ENCODE results near the gene CTSK.
"Not testable (repeated sequence)": the region's sequence is repeated elsewhere in the genome, so short reads cannot be mapped to it uniquely, and the experiment has no call there.

The CTSK gene

DNA sequence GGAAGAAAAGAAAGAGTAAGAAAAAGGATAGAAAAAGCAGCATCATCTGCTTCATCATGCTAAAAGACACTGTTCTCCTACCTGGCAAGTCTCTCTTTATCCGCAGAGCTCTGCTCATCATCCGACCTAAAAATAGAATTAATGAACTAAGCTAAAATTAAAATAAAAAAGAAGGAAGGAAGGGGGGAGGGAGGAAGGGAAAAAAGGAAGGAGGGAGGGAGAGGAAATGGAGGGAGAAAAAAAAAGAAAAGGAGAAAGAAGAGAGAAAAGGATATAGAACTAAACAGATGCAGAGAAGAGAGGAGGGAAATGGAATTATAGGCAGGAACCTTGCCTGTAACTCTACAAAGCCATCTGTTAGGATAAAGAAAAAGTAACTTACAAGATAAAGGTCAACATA lies 34.3 kb upstream of the CTSK start:
- H3K9me3 ChIP-seq (ENCODE audit: severe bottlenecking): no peaks in the 10 kb centered on the region

DNA sequence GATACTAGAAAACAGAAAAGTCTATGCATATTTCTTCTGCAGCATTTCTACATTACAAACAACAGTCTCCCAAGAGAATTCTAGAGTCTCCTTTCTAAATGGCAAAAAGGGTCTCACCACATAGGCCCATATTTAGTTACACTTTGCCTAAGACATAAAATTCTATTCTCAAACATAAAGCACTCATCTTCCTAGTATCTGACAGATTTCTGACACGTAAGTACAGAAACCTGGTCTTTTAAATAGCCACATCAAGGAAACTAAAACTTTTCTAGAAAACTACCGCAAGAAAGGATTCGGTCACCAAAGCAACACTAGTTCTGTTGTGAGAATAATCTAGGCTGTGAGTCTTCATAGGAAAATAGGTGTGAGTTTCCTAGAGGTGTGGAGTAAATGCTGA lies 33.6 kb upstream of the CTSK start:
- TF ChIP-seq, protein P1, sequence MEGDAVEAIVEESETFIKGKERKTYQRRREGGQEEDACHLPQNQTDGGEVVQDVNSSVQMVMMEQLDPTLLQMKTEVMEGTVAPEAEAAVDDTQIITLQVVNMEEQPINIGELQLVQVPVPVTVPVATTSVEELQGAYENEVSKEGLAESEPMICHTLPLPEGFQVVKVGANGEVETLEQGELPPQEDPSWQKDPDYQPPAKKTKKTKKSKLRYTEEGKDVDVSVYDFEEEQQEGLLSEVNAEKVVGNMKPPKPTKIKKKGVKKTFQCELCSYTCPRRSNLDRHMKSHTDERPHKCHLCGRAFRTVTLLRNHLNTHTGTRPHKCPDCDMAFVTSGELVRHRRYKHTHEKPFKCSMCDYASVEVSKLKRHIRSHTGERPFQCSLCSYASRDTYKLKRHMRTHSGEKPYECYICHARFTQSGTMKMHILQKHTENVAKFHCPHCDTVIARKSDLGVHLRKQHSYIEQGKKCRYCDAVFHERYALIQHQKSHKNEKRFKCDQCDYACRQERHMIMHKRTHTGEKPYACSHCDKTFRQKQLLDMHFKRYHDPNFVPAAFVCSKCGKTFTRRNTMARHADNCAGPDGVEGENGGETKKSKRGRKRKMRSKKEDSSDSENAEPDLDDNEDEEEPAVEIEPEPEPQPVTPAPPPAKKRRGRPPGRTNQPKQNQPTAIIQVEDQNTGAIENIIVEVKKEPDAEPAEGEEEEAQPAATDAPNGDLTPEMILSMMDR (IDR thresholded peaks at IDR 0.05; ENCODE audit: poor library complexity, severe bottlenecking): no peak
- ATAC-seq (ENCODE audit: low read depth) (no peak), DNase-seq (ENCODE audit: low spot score) (no peak)
- H3K9me3 ChIP-seq (ENCODE audit: severe bottlenecking): no peaks in the 10 kb centered on the region
- no peak overlapping the region for H3K27ac ChIP-seq (ENCODE audit: poor library complexity, severe bottlenecking)
- no peaks in the 10 kb centered on the region for H3K4me1 ChIP-seq (ENCODE audit: insufficient read depth, poor library complexity, severe bottlenecking)
- H3K36me3 ChIP-seq (ENCODE audit: low read depth): peaks cover 31% of the 10 kb centered on the region
- H3K27me3 ChIP-seq (ENCODE audit: insufficient read depth, poor library complexity, severe bottlenecking): no peaks in the 10 kb centered on the region
- no peak overlapping the region for H3K4me3 ChIP-seq (ENCODE audit: severe bottlenecking)

More for the DNA sequence above, 34.3 kb upstream of the CTSK start:
- ATAC-seq (ENCODE audit: low read depth) (no peak), DNase-seq (ENCODE audit: low spot score) (no peak)
- Histone ChIP-seq H3K27ac (ENCODE audit: poor library complexity, severe bottlenecking) (no peak overlapping the region), H3K36me3 (ENCODE audit: low read depth) (peaks cover 32% of the 10 kb centered on the region), H3K4me3 (ENCODE audit: severe bottlenecking) (no peak overlapping the region), H3K27me3 (ENCODE audit: insufficient read depth, poor library complexity, severe bottlenecking) (no peaks in the 10 kb centered on the region), H3K4me1 (ENCODE audit: insufficient read depth, poor library complexity, severe bottlenecking) (no peaks in the 10 kb centered on the region)
- TF ChIP-seq, protein P1 (IDR thresholded peaks at IDR 0.05; ENCODE audit: poor library complexity, severe bottlenecking): no peak

DNA sequence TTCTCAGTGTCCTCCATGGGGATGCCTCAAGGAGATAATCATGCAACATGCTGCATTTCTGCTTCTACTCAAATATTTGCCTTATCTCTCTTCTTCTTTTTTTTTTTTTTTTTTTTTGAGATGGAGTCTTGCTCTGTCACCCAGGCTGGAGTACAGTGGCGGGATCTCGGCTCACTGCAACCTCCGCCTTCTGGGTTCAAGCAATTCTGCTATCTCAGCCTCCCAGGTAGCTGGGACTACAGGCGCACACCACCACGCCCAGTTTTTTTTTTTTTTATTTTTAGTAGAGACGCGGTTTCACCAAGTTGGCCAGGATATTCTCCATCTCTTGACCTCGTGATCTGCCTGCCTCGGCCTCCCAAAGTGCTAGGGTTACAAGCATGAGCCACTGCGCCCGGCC lies 32.8 kb upstream of the CTSK start:
- H3K4me1 ChIP-seq (ENCODE audit: insufficient read depth, poor library complexity, severe bottlenecking); H3K27me3 ChIP-seq (ENCODE audit: insufficient read depth, poor library complexity, severe bottlenecking); H3K27ac ChIP-seq (ENCODE audit: poor library complexity, severe bottlenecking); H3K4me3 ChIP-seq (ENCODE audit: severe bottlenecking); DNase-seq (ENCODE audit: low spot score); H3K9me3 ChIP-seq (ENCODE audit: severe bottlenecking); ATAC-seq (ENCODE audit: low read depth): not testable (repeated sequence)
- peaks cover 38% of the 10 kb centered on the region for H3K36me3 ChIP-seq (ENCODE audit: low read depth)

DNA sequence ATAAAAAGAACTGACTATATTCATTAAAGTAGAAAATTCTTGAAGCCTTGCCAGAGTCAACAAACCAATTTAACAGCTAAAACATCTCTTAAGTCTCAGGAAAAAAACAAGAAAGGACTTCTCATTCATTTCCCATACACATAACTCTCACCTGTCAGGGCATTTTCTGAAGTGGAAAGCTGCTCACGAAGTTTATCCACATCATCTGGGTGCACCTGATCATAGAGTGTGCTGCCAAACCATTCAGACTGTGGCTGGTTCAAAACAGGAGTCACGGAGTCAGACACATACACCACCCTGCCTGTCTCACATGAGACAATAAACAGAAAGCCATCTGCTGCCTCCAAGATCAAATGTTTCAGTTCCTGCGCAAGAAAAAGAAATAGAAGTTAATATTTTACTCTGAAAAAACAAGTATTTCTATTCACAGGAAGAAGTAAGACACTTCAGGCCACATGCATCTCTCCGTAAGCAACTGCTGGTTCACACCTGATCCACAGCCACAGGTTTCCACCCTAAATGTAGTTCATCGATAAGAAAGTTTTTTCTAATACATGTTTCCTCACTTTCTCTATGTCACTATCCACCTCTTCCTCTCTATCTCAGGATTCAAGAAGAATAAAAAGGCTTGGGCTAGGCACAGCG lies 28.2 kb upstream of the CTSK start:
- no peak for ATAC-seq (ENCODE audit: low read depth)
- H3K36me3 ChIP-seq (ENCODE audit: low read depth): peaks cover 72% of the 10 kb centered on the region
- no peaks in the 10 kb centered on the region for H3K9me3 ChIP-seq (ENCODE audit: severe bottlenecking)
- DNase-seq (ENCODE audit: low spot score): no peak
- no peaks in the 10 kb centered on the region for H3K27me3 ChIP-seq (ENCODE audit: insufficient read depth, poor library complexity, severe bottlenecking)
- H3K4me1 ChIP-seq (ENCODE audit: insufficient read depth, poor library complexity, severe bottlenecking): no peaks in the 10 kb centered on the region
- TF ChIP-seq, protein P1 (IDR thresholded peaks at IDR 0.05; ENCODE audit: poor library complexity, severe bottlenecking): no peak
- no peak overlapping the region for H3K4me3 ChIP-seq (ENCODE audit: severe bottlenecking)
- H3K27ac ChIP-seq (ENCODE audit: poor library complexity, severe bottlenecking): no peak overlapping the region

DNA sequence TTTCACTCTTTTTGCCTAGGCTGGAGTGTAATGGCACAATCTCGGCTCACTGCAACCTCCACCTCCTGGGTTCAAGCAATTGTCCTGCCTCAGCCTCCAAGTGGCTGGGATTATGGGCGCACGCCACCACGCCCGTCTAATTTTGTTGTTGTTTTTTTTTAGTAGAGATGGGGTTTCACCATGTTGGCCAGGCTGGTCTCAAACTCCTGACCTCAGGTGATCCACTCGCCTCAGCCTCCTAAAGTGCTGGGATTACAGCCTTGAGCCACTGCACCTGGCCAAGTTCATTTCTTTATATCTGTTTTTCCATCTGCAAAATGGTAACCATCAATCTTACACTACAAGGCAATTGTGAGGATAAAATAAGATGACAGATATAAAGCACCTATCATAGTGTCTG lies 25.9 kb upstream of the CTSK start:
- H3K27me3 ChIP-seq (ENCODE audit: insufficient read depth, poor library complexity, severe bottlenecking); H3K4me3 ChIP-seq (ENCODE audit: severe bottlenecking); ATAC-seq (ENCODE audit: low read depth); H3K4me1 ChIP-seq (ENCODE audit: insufficient read depth, poor library complexity, severe bottlenecking); H3K9me3 ChIP-seq (ENCODE audit: severe bottlenecking); DNase-seq (ENCODE audit: low spot score); H3K27ac ChIP-seq (ENCODE audit: poor library complexity, severe bottlenecking): not testable (repeated sequence)
- H3K36me3 ChIP-seq (ENCODE audit: low read depth): peaks cover 84% of the 10 kb centered on the region

DNA sequence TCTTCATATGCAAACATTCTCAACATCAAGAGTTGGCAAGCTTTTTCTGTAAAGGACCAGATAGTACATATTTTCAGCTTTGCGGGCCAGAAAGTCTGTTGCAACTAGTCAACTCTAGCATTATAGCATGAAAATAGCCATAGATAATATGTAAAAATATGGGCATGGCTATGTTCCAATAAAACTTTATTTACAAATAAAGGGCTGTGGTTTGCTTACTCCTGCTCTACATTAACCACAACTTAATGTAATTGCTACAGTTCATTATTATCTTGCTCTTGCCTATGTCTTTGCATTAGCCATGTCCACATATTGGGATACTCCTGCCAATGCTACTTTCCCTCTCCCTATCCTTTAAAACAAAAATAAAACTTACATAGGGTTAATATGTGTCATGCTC lies 24.5 kb upstream of the CTSK start:
- DNase-seq (ENCODE audit: low spot score) (no peak), ATAC-seq (ENCODE audit: low read depth) (no peak)
- no peaks in the 10 kb centered on the region for H3K27me3 ChIP-seq (ENCODE audit: insufficient read depth, poor library complexity, severe bottlenecking)
- no peak overlapping the region for H3K27ac ChIP-seq (ENCODE audit: poor library complexity, severe bottlenecking)
- TF ChIP-seq, protein P1 (IDR thresholded peaks at IDR 0.05; ENCODE audit: poor library complexity, severe bottlenecking): no peak
- peaks cover 88% of the 10 kb centered on the region for H3K36me3 ChIP-seq (ENCODE audit: low read depth)
- H3K9me3 ChIP-seq (ENCODE audit: severe bottlenecking): no peaks in the 10 kb centered on the region
- no peaks in the 10 kb centered on the region for H3K4me1 ChIP-seq (ENCODE audit: insufficient read depth, poor library complexity, severe bottlenecking)
- no peak overlapping the region for H3K4me3 ChIP-seq (ENCODE audit: severe bottlenecking)
